ENCODE results near the gene SMPD1.

SMPD1 gene

DNA sequence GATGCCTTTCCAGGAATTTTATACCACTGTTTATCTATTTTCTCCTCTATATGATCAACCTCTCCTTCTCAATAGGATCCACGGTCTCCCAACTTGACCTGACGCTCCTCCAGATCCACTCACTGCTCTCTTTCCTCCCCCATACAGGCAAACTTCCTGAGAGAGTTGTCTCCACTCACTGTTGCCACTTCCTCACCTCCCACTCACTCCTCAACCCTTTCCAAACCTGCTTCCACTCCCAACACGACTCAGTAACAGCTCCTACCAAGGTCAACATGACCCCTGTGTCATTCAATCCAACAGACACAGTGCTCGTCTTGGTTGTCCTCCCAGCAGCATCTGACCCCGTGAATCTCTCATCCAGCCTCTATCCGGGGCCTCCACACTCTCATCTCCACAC lies 25.5 kb downstream of the SMPD1 start:
- no peak for DNase-seq

GRCh38 chr11:6417907-6418556 lies 27.8 kb downstream of the SMPD1 start:
- DNase-seq = no peak

DNA sequence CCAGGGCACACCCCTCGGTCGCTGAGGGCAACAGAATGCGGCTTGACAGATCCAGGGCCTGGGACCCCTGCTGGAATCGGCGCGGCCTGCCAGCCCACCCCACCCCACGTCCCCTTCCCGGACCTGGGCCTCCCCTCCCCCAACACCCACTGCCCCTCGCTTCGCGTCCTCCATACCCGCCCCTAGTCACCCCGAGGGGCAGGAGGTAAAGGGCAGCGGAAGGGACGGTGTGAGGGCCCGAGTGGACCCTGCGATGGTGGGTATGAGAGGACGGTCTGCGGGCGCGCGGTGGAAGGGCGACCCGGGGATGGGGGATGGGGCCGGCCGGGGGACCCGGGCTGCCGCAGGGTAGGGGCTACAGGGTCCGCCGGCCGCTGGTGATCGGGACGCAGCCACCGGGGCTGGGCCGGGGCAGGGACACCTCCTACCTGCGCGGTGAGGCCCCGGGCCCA lies 28.3 kb downstream of the SMPD1 start:
- no peak for DNase-seq

DNA sequence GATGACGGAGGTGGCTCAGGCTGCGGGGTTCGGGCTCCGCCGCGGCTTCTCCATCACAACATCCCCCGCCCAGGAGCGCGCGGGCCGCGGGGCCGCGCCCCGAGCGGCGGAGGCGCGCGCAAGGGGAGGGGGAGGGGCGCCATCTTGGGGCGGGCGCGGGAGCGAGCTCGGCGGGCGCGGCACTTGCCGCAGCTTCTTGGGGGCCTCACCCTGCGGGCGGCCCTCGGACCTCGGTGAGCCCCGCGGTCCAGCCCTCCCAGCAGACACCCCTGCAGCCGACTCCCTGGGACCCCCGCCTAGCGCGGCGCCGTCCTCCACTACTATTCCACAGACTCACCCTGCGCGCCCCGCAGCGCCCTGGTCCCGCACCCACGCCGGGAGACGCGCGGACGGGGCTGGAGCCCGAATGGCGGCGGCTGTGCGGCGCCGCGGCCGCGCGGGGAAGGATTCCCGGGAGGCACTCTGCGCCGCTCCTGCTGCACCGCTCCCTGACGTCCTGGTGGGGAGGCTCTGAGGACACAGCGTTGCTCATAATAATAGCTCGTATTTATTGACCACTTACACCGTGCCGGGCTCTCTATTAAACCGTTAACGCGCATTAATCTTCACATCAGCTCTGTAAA lies 28.8 kb downstream of the SMPD1 start, which contains the start of gene APBB1:
APBB1 (minus strand) TSS at position 86 of the 623 bp plus-strand sequence. CDS start 7,747 bp downstream, outside the sequence.
- DNase-seq = no peak

DNA sequence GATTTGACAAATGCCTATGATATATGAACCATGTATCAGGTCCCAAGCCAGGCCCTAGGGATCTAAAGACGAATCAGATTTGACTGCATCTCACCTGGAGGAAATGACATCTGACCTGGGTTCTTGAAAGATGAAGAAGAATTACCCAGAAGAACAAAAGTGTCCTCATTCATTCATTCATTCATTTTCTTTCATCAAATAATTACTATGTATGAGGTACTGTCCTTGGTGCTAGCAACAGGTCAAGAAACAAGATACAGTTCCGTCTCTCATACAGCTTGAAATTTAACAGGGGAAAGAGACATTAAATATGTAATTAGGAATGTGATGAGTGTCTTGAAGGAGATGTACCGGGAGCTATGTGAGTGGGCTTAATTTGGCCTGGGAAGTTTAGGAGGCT lies 30.4 kb downstream of the SMPD1 start:
- DNase-seq = no peak

GRCh38 chr11:6427516-6427915 lies 37.2 kb downstream of the SMPD1 start:
- no peak for DNase-seq

DNA sequence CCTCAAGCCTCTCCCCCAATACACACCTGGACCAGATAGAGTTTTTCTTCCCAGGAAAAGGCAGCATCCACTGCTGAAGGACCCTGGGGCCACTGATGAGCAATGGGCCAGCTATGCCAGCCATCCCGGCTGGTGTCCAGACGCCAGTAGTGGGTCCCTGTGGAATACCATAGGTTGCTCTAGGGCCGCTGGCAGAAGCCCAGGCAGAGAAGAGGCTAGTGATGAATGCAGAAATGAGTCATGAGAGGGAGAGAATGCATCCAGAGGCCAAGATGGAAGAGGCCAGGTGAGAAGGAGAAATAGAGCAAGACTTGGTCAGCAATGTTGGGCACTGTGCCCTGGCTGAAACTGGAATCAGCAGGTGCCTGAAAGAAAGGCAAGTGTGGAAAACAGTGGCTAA lies 41.6 kb downstream of the SMPD1 start:
- no peak for DNase-seq

DNA sequence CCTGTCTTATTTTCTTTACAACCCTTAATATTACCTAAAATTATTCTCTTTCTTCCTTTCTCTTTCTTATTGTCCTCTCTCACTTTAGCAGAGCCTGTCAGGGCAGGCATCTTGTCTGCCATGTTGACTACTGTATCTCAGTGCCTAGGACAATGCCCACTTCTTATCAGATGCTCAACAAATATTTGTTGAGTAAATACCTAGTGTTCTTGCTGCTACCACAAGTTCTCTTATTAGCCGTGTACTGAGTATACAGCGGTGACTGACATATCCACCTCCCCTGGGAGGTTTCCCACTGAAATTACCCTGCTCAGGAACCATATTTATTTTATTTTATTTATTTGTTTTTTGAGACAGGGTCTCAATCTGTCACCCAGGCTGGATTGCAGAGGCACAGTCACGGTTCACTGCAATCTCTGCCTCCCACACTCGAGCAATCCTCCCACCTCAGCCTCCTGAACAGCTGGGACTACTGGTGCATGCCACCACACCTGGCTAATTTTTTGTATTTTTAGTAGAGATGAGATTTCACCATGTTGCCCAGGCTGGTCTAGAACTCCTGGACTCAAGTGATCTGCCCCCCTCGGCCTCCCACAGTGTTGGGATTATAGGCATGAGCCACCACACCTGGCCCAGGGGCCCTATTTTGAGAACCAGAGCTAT lies 43.9 kb downstream of the SMPD1 start:
- DNase-seq = no peak

DNA sequence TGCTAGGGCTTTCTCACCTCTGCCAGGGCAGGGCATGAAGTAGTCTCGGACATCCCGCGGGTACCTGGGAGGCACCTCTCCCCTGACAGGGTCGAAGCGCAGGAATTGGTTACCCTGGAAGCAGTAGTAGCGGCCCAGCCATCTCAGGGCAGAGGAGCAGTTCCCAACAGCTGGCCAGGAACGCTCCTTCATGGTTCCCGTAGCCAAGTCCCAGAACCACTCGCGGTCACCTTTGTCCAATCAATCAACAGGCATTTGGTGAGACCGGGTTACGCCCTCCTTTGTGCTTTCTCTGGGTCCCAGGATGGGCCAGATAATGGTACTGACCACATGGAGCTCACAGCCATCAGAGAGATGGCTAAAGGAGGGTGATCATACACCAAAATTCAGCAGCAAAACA lies 47.1 kb downstream of the SMPD1 start:
- DNase-seq = no peak

DNA sequence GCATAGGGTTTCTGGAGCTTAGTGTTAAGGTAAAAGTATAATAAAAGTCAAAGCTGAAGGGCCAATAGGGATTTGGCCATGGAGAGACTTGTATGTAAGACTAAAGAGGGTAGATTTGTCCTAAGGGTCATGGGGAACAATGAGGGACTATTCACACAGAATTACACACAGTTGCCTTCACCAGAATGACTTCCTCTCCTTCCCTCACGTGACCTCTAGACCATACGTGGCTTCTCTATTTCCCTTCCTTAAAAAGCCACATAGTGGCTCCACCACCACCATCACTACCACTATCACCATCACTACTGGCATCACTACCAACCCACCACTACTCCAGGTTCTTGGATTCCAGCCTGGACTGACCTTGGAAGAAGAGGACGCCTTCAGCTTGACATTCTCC lies 47.7 kb downstream of the SMPD1 start:
- DNase-seq = peak; percentile 11

DNA sequence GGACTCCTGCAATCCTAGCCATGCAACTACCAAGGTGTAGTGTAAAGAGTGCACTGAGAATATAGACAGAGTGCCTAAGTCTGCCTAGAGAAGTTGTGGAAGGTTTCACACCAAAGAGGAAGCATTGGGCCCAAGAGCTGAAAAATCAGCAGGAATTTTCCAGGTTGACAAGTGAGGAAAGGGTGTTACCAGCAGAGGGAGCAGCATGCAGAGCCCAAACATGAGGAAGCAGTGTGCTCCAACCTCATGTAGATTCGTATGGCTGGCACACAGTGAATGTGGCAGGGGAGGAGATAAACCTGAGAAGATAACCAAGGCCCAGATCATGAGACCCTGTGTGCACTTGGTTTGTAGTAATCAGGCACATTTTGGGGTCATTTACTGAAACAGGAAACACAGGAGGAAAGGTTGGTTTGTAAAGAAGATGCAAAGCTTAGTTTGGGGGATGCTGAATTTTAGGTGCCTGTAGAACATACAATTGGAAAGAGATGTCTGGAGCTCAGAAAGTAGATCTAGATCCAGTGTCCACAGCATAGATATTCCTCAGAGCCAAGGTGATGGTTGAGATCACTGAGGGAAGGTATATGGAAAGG lies 48.8 kb downstream of the SMPD1 start:
- peak; percentile 86 for DNase-seq

DNA sequence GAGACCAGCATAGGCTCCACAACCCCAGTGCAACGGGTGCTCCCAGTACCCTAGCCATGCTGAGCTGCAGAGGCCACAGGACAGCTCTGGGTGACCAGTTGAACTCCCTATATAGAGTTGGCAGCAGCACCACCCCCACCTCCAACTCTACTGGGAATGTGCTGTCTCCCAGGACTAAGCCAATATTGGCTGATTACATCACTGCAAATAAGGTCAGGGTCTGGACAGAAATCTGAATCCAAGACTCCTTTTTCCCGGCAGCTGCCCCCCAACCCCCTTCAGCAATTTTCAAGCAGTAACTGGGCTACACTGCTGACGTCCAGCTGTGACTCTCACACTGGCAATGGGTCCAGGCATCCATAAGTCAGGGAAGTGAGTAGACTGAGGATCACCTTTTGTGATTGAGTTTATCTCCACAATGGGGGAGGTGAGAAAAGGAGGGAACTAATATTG lies 50.7 kb downstream of the SMPD1 start, which contains the start of gene HPX:
HPX (minus strand) TSS at position 82 of the 453 bp plus-strand sequence; CDS start at position 58, 24 bp downstream.
- DNase-seq = no peak

DNA sequence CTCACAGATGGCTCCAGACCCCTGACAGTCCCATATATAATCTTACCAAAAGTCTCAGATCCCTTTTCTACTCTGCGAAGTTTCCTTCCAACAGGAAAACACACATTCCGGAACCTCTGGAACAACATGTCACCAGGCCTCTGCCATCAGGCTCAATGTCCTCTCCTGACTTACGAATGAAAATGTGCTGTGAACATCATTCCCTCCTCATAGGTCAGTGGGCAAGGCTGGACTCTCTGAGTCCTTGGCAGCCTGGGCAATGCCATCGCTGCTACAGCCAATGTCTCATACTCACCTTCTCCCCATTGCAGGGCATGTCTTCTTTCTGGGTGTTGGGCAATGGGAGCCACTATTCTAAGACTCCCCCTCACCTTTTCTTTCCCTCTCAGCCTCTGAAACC lies 52.2 kb downstream of the SMPD1 start:
- DNase-seq = no peak

DNA sequence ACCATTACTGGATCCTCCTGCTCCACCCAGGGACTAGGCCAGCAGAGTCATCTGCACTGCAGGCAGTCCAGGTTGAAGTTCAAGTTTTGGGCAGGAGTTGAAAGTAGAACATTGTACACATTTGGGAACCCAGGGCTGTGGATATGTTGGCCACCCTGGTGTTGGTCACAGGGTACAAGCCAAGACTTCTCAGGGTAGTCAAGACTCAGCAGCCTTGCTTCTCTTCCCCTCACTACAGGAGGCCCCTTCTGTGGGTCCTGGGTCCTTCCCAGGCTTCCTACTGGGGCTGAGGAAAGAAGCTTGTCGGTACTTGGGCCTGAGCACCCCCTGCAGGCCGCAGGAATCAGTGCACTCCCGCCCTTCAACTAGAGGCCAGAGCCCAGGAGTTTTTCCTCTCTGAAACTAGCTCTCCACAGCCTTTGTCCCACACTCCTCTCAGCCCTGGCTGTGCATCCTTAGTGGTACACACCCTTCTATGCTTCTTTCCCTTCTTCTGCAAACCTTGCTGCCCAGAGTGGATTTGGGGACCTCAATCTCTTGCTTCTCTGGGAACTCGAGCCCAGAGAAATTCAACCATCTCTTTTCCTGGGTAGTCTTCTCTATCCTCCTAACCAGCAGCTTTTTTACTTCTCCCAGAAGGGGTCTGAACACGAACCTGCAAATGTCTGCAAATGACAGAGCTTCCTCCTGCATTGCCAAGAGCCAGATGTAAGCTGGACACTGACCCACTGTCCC lies 53.2 kb downstream of the SMPD1 start:
- DNase-seq = peak; percentile 65

Measured in OCI-M1 (cell line).